ENCODE data around the gene SPECC1. TPM values are rescaled to one million over a fixed set of nuclear protein-coding genes. Genes with fewer than 3 reads are reported as not detected.

Gene SPECC1
- total RNA-seq, 1 donor from 2014 or later: 31.0 TPM

Other genes with a start within 250 kb of the SPECC1 start
- gene ULK2, start 141.4 kb upstream of the SPECC1 start, total RNA-seq: 30.8 TPM
- 42.3 TPM for gene AKAP10, start 31.5 kb upstream of the SPECC1 start, total RNA-seq